DMS 273 (cell line): ENCODE data around the gene SSH2.
A peak's percentile ranks its signal among the peaks of the same experiment; 100 is the strongest.

ENCODE experiments used
- DNase-seq: peaks from one replicate; lab custom pipeline; 2025; ENCODE audit not compliant: unreplicated experiment; lab: John Stamatoyannopoulos, UW

The SSH2 gene

DNA sequence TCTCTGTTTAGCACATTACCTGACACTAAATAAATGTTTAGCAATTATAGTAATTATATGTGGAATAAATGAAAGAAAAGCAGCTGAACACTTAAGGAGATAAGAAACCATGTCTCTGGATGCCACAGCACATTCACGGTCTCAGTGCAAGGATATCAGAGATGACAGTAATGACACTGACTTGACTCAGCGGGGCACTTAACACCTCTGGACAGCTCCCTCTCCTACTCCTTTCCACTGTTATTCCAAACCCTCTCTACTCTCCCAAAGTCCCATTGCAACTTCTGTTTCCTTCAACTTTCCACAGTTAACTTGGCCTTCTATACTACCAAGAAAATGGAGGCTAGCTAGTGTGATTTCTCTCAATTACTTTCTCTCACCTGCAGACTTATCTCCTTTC is 214.3 kb downstream of the SSH2 start:
- no peak for DNase-seq

DNA sequence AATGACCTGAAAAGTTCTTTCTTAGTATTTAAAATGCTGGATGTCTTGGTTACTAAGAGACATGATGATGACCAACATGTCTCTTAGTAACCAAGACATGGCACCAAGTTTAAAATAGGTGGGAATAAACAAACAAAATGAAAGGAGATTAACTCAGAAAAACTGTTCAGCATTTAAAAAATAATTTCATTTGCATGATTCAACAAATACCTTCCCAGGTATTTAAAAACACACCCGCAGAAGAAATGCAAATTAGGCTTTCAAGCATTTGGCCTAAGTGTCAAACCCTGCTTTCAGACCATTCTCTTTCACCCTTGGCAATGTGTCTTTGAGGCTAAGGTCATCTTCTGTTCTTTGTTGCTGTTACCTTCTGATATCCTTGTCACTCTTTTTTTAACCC is 215.9 kb downstream of the SSH2 start:
- no peak for DNase-seq

DNA sequence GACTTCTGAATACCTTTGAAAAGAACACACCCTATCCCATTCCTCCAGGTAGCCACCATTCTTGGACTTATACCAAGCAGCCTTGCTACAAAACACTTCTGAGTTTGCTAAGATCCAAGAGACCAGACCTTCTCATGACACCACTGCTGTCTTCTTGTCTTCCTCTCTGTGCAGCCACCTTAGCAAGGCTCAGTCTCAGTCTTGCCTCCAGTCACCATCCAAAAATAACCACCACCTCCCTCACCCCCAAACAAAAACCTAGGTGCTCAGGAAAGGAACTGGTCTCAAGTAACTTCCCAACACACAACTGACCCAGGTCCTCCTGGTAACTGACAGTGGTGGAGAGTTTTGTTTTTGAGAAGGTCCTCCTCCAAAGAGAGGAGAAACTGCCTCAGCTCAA is 216.4 kb downstream of the SSH2 start:
- DNase-seq, result no peak

DNA sequence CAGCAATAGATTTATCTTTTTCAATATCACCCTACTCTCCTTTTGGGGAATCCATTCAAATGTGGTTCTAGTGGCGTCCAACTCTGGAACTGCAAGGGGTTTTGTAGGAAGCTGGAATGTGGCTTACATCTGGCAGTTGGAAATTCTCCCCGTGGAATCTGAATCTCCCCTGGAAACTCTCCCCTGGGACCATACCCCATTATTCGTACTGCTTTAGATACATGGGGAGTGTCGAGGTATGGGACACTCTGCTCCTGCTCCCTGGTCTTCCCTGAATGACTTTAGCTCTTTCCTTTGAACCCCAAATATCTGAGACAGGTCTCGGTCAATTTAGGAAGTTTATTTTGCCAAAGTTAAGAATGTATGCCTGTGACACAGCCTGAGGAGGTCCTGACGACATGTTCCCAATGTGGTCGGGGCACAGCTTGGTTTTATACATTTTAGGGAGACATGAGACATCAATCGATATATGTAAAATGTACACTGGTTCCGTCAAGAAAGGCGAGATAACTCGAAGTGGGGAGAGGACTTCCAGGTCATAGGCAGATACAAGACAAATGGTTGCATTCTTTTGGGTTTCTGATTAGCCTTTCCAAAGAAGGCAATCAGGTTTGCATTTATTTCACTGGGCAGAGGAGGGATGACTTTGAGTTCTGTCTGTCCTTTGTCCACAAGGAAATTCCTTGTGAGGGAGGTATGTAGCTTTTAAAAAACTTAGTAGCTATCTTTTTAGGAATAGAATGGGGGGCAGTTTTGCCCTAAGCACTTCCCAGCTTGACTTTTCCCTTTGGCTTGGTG is 218.2 kb downstream of the SSH2 start:
- DNase-seq, result no peak

DNA sequence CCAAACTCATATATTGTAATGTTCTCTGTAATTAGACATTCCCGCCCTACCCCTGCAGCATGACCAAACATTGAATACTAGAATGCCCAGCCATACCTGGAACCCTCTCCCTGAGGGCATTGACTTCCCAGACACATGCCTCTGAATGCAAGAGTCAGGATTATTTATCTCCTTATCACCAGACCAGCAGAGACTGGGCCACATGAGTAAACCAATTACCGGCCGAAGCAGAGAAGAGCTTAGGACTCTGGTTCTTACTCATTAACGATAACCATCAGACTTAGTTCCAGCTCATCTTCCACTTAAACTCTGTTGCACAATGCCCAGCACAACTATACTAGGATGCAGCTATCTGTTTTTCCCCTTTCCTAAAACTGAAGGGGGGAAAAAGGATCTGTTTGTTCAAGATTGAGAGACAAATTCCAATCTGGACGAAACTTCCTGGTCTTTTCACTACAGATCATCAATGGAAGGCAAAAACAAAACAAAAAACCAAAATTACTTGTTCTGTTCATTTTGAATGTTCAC is 219.1 kb downstream of the SSH2 start:
- no peak for DNase-seq

DNA sequence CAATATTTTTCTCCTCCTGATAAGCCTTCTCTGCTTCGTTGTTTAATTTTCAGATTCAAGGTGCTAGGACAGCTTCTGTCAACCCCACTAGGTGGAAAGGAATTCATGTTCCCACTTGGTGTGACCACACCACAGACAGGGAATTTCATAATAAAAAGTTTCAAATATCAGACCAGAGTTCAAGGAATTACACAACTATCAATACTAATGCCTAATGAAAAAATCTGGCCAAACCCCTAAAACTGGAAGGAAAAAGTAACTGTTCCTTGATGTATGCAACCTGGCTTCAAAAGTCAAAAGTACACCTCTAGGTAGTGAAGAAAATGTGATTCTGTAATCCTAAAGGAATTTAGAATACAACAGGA is 219.5 kb downstream of the SSH2 start:
- DNase-seq, result no peak

- DNase-seq, result no peak
Measured at GRCh38 chr17:29709866-29710519, 220.0 kb downstream of the SSH2 start.

DNA sequence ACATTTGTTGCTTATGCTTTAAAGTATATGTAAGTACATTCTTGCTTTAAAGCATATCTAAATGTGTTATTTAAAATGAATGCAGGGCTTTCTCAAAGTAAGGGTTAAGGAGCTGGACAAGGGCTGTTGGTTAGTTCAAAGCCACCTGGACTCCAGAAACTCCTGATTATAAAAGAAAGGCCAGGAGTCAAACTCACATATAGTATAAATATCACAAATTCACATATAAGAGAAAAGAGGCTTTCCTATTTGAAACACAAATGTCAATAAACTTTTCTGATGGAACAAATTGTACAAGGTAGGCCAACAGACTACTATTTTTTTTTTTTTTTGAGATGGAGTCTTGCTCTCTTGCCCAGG is 222.8 kb downstream of the SSH2 start:
- DNase-seq, result no peak

DNA sequence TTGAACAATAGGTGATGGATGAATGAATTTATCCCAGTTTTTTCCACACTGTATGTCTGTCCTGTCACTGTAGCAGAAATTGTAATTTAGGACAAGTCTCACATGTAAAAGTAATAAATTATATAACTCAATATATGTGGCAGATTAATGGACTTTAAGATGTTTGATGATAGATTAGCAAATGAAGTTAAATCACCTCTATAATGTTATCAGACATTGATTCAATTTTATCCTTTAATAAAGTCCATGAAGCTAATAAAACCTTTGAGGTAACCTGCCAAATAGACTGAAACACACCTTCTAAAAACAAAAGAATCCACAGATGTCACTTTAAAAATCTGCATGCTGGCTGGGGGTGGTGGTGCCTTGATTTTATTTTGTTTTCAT is 224.0 kb downstream of the SSH2 start:
- no peak for DNase-seq

DNA sequence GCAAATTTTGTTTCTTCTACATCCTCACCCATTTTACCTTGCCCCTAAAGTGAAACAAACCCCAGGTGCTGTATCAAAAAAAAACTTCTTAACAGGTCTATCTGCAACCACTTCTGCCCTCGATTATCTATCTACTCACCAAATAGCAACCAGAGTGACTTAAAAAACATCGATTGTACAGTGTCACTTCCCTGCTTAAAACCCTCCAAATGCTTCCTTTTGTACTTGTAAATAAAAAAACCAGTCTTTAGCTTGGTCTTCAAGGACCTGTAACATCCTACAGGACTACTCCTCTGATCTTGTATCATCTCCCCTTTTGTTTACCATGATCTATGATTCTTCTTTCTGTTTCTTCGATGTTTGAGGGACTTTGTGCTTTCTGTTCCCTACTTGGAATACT is 224.6 kb downstream of the SSH2 start:
- DNase-seq, result no peak

GRCh38 chr17:29699283-29699682 is 230.7 kb downstream of the SSH2 start:
- DNase-seq, result peak; percentile 40

GRCh38 chr17:29698837-29699236 is 231.2 kb downstream of the SSH2 start:
- DNase-seq, result no peak

DNA sequence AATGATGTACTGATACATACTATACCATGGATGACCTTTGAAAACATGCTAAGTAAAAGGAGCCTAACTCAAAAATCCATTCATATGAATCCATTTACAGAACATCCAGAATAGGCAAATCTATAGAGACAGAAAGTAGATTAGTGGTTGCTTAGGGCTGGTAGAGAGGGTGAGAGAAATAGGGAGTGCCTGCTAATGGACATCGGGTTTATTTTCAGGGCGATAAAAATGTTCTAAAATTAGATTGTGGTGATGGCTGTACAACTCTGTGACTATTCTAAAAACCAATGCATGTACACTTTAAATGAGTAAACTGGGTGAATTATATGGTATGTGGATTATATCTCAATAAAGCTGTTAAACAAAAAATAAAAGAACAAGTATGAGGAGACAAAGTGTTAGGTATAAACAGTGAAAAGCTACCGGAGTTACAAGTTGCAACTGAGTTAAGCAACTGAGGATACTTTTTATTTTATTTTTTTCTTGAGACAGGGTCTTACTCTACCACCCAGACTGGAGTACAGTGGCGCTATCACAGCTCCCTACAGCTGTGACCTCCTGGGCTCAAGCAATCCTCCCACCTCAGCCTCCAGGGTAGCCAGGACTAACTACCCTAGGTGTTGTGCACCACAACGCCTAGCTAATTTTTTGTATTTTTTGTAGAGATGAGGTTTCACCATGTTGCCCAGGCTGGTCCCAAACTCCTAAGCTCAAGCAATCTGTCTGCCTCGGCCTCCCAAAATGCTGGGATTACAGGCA is 231.8 kb downstream of the SSH2 start:
- no peak for DNase-seq

DNA sequence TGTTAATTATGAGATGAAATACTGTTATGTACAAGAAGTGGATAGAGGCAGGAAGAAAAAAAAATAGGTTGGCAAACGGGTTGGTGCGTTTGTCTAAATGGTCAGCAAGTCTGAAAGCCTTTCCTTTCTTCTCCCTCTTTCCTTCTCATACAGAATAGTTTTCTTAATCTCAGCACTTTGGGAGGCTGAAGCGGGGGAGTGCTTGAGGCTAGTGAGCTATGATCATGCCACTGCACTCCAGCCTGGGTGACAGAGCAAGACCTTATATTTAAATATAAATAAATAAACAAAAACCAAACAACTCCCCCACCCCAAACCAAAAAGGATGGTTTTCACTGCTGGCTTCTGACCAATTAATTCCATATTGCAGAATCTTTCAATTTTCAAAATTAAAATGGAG is 232.7 kb downstream of the SSH2 start:
- no peak for DNase-seq

- no peak for DNase-seq
Measured at GRCh38 chr17:29694918-29695563, 235.0 kb downstream of the SSH2 start.

- no peak for DNase-seq
Measured at GRCh38 chr17:29693751-29694150, 236.3 kb downstream of the SSH2 start.

DNA sequence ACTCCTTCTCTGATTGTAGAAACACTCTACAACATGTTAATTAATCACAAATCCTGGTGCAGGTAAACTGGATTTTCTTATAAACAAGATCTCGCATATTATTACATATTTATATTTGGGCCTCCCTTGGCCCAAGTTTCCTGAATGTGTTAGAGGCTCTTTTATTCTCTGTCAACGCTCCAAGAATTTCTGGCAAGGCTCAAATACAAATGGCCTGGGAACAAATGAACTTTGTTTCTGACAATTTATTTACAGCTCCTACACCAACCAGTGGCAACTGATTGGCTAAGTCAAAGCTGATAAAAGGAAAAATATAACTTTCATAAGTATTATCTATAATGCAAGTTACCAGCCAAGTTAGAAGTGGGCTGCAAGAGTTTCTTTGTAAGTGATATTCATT is 242.4 kb downstream of the SSH2 start:
- no peak for DNase-seq

- DNase-seq, result no peak
Measured at GRCh38 chr17:29686993-29687590, 242.9 kb downstream of the SSH2 start.

- DNase-seq, result no peak
Measured at GRCh38 chr17:29683481-29683880, 246.5 kb downstream of the SSH2 start.

DNA sequence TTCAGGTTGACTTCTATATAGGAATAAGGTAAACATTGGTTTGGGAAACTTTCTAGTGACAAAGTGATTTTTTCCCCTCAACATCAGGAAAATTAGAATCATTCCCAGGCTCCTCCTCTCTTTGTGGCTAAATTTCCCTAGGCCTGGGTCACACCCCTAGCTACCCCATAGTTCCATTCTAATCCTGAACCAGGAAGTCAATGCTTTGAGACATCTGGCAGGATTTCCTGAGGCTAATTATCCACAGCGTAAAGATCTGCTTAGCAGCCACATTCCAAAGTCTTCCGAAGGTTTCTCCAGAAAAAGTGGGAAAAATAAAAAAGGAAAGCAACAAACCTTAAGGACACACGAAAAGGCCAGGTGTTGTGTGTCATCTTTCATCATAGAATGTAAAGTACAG is 247.0 kb downstream of the SSH2 start:
- peak; percentile 43 for DNase-seq

DNA sequence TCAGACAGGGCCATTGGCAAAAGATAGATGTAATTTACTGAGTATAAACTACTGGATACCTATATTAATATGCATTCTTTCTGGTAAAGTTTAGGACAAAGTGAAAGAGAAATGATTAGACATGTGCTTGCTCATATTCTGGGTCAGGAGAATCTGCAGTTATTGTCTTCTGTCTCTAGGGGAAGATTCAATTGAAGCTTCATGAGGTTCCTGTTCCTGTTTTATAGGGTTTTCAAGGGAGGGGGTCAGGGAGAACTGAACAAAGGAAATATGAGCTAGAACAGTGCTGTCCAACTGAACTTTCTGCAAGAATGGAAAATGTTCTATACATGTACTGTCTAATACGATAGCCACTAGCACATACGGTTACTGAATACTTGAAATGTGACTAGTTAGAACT is 248.0 kb downstream of the SSH2 start:
- peak; percentile 35 for DNase-seq
